HG02870 (cell line): Measurements from ENCODE around the gene HSFX3.
"Not testable (repeated sequence)": the region's sequence is repeated elsewhere in the genome, so short reads cannot be mapped to it uniquely, and the experiment has no call there.

Experiments
- ATAC-seq: cut with Tn5 transposase; IDR thresholded peaks from one replicate; pipeline ENCODE4 v1.9.1; 2021; ENCODE audit warnings: mild to moderate bottlenecking, moderate library complexity; ENCODE audit not compliant: unreplicated experiment

Gene HSFX3

GRCh38 chrX:149545545-149546543 lies 3.9 kb downstream of the HSFX3 start:
- not testable (repeated sequence) for ATAC-seq

DNA sequence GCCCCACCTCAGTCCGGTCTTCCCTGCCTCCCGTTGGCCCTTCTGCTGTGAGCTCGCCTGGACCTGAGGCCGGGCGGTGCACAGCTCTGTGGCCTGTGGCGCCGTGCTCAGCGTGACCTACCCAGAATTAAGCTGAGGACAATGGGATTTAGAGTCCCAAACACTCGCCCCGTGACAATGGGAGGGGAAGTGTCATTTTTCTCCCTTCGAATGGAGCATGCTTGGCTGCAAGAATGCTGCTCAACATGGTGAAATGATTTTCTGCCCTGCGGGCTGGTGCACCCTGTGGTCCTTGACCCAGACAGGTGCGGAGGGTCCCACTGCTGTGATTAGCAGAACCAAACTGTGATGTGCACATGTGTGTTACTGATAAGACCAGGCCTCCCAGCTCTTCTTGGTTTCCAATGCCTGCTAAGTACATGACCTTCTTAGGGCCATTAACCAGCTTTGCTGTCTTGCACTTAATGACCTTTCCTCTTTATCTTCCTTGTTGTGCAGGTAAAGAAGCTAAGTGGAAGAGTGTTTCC lies 8.1 kb downstream of the HSFX3 start:
- ATAC-seq, result no peak

DNA sequence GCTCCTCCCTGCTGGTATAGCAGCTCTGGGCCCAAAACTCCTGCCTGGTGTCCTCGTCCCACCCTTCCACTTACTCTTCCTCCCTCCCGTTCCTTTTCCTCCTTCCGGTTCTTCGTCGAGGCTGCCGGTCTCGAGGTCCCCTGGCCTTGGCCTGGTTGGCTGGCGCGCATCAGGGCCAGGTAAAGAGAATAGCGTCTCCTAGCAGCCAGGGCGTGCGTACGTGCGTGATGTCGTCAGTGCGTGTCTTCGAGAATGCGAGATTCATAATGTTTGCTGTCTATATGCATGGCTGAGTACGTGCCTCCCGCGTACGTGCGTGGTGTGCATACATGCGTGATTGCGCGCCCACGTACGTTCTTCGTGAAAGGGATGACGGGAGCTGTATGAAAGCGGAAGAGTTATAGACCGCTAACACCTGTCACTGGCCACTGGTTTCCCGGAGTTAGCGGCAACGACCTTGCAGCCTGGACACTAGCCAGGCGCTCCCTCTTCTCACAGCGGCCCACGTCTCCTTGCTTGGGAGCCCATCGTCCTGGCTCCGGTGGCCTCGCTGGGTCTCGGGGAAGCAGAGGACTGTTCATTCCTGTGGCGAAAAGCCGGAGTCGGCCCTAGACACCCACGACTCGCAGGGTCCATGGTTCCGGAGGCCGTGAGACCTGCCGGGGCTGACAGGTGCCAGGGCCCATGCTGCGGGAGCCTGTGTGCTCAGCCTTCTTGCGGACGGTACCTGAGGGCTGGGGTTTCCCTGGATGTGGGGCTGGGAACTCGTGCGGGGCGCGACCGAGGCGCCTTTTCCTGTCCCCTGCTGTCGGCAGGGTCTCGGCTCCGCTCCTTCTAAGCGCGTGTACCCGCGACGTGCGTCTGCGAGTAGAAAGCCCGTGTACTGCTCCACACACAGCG lies 8.9 kb downstream of the HSFX3 start, which contains the start of gene EOLA1:
Gene EOLA1, plus strand, starts transcription at position 392 of the 900 bp plus-strand sequence. CDS start 4,619 bp downstream, outside the sequence.
- peak; percentile 65 for ATAC-seq

DNA sequence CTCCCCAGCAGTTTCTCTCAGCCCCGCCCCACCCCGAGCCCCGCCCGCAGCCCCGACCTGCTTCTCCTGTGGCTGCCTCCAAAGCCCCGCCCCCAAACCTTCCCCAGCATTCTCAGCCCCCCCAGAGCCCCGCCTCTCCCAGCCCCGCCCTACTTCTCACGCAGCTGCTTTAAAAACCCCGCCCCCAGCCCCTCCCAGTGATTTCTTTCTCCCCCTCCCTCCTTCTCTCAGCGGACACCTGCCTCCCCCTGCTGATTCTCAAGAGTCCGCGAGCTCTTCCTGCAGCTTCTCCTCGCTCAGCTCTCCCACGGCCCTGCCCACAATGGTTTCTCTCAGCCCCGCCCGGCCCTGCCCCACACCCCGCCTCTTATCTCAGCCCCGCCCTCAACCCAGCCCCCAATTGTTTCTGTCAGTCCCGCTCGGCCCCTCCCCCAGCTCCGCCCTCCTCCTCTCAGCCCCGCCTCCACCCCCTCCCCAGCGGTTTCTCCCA lies 9.5 kb downstream of the HSFX3 start:
- ATAC-seq, result peak; percentile 12

DNA sequence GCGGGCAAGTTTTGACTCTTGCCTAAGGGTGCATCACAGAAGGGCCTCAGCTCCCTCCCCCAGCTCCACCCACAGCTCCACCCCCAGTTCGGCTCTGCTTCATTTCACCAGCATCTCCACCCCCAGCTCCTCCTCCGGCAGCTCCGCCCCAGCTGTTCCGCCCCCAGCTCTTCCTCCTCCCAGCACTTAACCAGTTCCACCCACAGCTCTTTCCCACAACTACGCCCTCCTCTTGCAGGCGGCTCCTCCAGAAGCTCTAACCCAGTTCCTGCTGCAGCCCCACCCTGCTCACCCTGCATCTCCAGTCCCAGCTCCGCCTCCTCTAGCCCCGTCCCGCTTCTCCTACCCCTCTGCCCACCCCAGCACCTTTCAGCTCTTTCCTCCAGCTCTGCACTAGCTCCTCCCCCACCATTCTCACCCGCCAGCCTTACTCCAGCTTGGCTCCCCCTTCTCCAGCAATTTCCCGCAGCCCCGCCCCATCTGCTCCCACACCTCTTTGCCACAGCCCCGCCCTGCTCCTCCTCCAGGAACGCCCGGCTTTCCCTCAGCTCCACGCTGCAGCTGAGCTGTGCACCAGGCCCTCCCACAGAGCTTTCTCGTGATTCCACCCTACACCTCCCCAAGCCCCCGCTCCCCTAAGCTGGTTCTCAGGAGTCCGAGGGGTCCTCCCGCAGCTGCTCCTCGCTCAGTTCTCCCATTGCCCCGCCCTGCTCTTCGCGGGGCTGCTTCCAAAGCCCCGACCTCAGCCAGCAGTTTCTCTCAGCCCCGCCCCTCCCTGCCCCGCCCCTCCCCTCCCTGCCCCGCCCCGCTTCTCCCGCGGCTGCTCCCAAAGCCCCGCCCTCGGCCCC lies 10.2 kb downstream of the HSFX3 start:
- ATAC-seq, result peak; percentile 40

GRCh38 chrX:149537474-149537873 lies 12.2 kb downstream of the HSFX3 start:
- ATAC-seq, result not testable (repeated sequence)

DNA sequence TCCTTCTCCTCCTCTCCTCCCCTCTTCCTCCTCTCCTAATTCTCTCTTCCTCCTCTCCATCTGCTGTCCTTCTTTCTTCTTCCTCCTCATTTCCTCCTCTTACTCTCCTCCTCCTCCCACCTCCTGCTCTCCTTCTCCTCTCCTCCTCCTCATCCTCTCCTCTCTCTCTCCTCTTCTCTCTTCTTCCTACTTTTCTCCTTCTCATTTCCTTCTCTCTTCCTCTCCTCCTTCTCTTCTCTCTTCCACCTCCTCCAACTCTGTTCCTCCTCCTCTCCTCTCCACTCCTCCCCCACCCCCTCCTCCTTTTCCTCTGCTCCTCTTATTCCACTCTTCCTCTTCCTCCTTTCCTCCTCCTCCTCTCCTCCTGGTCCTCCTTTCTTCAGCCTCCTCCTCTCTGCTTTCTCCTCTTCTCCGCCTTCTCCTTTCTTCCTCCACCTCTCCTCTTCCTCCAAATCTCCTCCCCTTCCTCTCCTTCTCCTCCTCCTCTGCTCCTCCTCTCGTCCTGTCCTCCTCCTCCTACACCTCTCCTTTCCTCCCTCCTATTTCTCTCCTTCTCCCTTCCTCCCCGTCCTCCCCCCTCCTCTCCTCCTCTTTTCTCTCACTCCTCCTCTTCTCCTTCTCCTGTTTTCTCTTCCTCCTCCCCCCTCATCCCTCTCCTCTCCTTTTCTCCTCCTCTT lies 14.7 kb downstream of the HSFX3 start:
- not testable (repeated sequence) for ATAC-seq

- ATAC-seq, result not testable (repeated sequence)
Observed at GRCh38 chrX:149533999-149534398, 15.7 kb downstream of the HSFX3 start.

GRCh38 chrX:149532868-149533267 lies 16.9 kb downstream of the HSFX3 start:
- ATAC-seq, result not testable (repeated sequence)

- ATAC-seq, result peak; percentile 79
Observed at GRCh38 chrX:149531599-149531998, 18.1 kb downstream of the HSFX3 start.

DNA sequence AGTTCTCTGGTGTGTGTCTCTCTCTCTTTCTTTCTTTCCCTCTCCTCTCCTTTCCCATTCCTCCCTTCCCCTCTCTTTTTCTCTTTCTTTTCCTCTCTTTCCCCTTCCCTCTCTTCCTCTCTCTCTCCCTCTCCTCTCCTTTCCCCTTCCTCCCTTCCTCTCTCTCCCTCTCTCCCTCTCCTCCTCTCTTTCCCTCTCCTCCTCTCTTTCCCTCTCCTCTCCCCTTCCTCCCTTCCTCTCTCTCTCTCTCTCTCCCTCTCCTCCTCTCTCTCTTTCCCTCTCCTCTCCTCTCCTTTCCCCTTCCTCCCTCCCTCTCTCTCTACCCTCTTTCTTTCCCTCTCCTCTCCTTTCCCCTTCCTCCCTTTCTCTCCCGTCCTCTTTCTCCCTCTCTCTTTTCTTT lies 21.3 kb downstream of the HSFX3 start:
- no peak for ATAC-seq

GRCh38 chrX:149527705-149528104 lies 22.0 kb downstream of the HSFX3 start:
- no peak for ATAC-seq

DNA sequence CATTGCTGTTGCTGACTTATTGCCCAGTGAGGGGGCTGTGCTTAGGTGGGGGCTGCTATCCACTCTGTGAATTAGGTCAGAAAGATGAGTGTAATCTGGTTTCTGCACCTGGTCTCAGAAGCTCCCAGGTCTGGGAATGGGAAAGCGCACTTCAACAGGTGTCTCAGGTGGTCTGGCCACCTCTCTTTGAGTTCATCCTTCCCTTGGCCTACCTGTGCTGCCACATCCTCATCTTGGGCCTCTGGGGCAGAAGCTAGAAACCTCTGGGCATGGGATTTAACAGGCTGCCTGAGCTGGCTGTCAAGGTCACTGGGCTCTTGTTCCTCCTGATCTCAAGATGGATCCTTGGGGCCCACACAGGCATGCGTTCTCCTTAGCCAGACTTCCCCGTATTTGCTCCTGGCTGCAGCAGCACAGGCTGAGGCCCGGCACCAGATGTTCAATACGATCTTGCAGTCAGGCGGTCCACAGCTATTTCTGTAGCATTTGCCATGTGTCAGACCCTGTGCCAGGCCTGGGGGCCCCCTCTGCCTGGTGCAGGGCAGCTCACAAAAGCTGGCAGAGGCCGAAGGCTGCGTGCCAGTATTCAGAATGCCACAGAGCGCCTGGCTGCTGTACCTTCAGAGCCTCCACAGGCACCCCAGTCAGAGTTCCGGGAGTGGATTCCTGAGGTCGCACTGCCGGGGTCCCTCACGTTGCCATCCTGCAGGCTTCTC lies 23.2 kb downstream of the HSFX3 start:
- not testable (repeated sequence) for ATAC-seq

DNA sequence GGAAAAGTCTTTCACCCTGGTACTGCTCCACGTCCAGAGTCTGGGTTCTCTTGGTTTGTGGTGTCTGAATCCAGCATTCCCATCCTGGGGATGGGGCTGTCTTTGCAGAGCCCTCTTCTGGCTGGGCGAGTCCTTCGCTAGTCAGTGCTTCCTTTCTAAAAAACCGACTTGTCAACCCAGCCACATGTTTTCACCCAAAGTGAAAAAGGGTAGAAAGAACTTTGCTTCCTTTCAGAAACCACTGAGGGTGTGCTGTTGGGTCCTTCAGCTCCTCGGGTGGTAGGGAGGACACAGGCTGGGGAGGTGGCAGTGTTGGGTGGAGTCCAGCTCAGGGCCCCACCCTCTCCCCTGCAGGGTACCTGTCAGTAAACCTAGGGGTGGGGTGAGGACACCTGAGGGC lies 23.8 kb downstream of the HSFX3 start:
- ATAC-seq, result peak; percentile 43

DNA sequence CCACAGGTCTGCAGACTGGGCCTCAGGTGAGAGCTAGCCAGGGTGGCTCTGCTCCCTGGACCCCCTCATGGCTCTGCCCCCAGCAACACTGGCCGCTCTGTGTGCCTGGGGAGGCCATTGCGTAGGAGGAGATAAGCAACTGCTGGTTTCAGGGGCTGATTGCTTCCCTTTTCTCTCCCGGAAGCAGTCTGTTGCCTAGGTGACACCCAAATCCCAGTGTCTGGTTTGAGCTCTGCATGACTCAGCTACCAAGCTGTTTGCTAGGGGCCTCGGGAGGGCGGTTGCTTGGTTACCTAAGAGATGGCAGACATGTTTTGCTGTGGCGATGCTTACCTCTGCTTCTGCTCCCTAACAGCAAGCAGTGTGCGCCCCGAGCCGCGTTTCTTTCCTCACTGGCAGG lies 24.3 kb downstream of the HSFX3 start:
- peak; percentile 94 for ATAC-seq

DNA sequence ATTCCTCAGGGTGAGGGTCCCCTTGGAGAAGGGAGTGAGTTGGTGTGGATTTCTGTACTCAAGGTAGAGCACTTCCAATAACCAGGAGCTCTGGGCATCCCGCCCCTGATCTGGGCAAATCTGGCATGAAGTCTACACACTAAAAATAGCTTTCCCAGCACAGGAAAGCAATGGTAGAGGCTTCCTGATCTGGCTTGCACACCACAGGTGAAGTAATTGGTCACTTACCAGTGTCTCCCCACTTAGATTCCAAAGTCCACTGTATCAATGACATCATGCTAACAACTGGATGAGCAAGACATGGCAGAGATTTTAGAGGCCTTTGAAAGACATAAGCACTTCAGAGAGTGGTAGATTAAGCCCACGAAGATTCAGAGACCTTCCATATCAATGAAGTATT lies 26.8 kb downstream of the HSFX3 start:
- no peak for ATAC-seq

GRCh38 chrX:149521438-149521837 lies 28.3 kb downstream of the HSFX3 start:
- no peak for ATAC-seq

DNA sequence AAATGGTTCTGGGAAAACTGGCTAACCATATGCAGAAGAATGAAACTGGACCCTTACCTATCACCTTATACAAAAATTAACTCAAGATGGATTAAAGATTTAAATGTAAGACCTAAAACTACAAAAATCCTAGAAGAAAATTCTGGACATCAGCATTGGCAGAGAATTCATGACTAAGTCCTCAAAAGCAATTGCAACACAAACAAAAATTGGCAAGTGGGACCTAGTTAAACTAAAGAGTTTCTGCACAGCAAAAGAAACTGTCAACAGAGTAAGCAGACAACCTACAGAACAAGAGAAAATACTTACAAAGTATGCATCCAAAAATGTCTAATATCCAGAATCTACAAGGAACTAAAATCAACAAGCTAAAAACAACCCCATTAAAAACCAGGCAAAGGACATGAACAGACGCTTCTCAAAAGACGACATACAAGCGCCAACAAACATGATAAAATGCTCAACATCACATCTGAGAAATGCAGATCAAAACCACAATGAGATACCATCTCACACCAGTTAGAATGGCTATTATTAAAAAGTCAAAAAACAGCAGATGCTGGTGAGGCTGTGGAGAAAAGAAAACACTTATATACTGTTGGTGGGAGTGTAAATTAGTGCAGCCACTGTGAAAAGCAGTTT lies 29.0 kb downstream of the HSFX3 start:
- ATAC-seq, result not testable (repeated sequence)
